Measurements from ENCODE around the gene LEO1.

DNA sequence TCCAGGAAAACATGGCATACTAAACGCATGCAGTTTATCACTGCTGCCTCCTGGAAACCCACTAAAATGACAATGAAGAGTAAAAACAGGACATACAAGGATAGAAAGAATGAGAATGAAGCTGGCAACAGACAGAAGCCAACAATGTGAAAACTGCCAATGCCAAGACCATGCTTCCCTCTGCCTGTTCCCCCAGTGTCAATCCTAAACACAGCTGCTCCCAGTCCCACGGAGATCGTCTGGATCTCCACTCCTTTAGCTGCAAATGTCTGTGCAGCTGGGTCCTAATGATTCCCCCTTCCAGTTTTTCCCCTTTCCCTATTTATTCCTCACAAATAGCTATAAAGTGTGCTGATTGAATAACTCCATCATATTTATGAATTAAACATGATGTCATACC, 16.1 kb downstream of the LEO1 start:
- TF ChIP-seq, protein P1, sequence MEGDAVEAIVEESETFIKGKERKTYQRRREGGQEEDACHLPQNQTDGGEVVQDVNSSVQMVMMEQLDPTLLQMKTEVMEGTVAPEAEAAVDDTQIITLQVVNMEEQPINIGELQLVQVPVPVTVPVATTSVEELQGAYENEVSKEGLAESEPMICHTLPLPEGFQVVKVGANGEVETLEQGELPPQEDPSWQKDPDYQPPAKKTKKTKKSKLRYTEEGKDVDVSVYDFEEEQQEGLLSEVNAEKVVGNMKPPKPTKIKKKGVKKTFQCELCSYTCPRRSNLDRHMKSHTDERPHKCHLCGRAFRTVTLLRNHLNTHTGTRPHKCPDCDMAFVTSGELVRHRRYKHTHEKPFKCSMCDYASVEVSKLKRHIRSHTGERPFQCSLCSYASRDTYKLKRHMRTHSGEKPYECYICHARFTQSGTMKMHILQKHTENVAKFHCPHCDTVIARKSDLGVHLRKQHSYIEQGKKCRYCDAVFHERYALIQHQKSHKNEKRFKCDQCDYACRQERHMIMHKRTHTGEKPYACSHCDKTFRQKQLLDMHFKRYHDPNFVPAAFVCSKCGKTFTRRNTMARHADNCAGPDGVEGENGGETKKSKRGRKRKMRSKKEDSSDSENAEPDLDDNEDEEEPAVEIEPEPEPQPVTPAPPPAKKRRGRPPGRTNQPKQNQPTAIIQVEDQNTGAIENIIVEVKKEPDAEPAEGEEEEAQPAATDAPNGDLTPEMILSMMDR (IDR thresholded peaks at IDR 0.05): no peak
- no peak for TF ChIP-seq POLR2A (IDR thresholded peaks at IDR 0.05)

Measured in adrenal gland (tissue), 5 donors.